AG09319 (cell line): ENCODE measurements around the gene ITGAX.

Experiments
- DNase-seq: peaks from one replicate; pipeline ENCODE4 v3.0.0-alpha.2; 2010; ENCODE audit warnings: low read depth; ENCODE audit errors: extremely low read depth
- CTCF ChIP-seq: IDR thresholded peaks from 2 replicates; pipeline ENCODE4 v1.5.1; 2011; ENCODE audit warnings: low read depth, mild to moderate bottlenecking, inconsistent platforms, low read length, moderate library complexity

The ITGAX gene

GRCh38 chr16:31429796-31430195 is 74.8 kb downstream of the ITGAX start:
- no peak for TF ChIP-seq CTCF
- no peak for DNase-seq

GRCh38 chr16:31430380-31431052 is 75.5 kb downstream of the ITGAX start:
- no peak for DNase-seq
- no peak for TF ChIP-seq CTCF
